Gastrocnemius medialis (tissue), 4 donors: ENCODE measurements around the gene TARBP2. TPM values are rescaled to one million over a fixed set of nuclear protein-coding genes. Genes with fewer than 3 reads are reported as not detected.

Experiments
- ATAC-seq, 2 donors: fragments of 150-250 bp; one replicate each; pipeline ENCODE4 v1.9.1; 2016
- DNase-seq, 2 donors: peaks; one replicate each; pipeline ENCODE4 v3.0.0-alpha.2; 2019
- H3K27ac ChIP-seq, 4 donors: fragments of 200-600 bp; sonication (generic); 1 replicate in 1 of 4; 2 replicates in 3 of 4; pipeline ENCODE4 v1.5.1; 2016 to 2018; ENCODE audit warnings: mild to moderate bottlenecking in 2 of 4, moderate library complexity in 1 of 4
- H3K27me3 ChIP-seq, 3 donors: fragments of 200-600 bp; sonication (generic) in 2 of 3; 1 replicate in 1 of 3; 2 replicates in 2 of 3; pipeline versions ENCODE4 v1.5.1 to v1.6.0; 2016 to 2019; ENCODE audit warnings: mild to moderate bottlenecking in 1 of 3, moderate library complexity in 1 of 3
- H3K36me3 ChIP-seq, 2 donors: fragments of 200-600 bp; sonication (generic) in 1 of 2; one replicate each; pipeline ENCODE4 v1.5.1; 2017 to 2018
- H3K4me1 ChIP-seq, 2 donors: fragments of 200-600 bp; sonication (generic) in 1 of 2; one replicate each; pipeline ENCODE4 v1.5.1; 2016 to 2017; ENCODE audit warnings: mild to moderate bottlenecking in 2 of 2
- H3K4me3 ChIP-seq, 4 donors: fragments of 200-600 bp; sonication (generic) in 3 of 4; 1 replicate in 1 of 4; 2 replicates in 3 of 4; pipeline ENCODE4 v1.5.1; 2016 to 2019; ENCODE audit warnings: mild to moderate bottlenecking in 2 of 4
- H3K9me3 ChIP-seq, 3 donors: fragments of 200-600 bp; sonication (generic) in 2 of 3; 1 replicate in 1 of 3; 2 replicates in 2 of 3; pipeline ENCODE4 v1.5.1; 2016 to 2019
- CTCF ChIP-seq, 5 experiments: fragments of 450-650 bp in 3 of 5; fragments of 200-600 bp in 2 of 5; sonication (generic) in 2 of 5; IDR thresholded peaks in 4 of 5; conservative IDR thresholded peaks in 1 of 5; 1 replicate in 4 of 5; 2 replicates in 1 of 5; pipeline ENCODE4 v1.5.1; 2016 to 2019; ENCODE audit warnings: antibody characterized with exemption in 5 of 5, mild to moderate bottlenecking in 3 of 5, moderate library complexity in 3 of 5
- POLR2A ChIP-seq, 2 donors: fragments of 450-650 bp; IDR thresholded peaks; one replicate each; pipeline ENCODE4 v1.6.1; 2017; ENCODE audit warnings: antibody characterized with exemption in 2 of 2, mild to moderate bottlenecking in 2 of 2, moderate library complexity in 2 of 2
- in situ Hi-C, 4 donors: fragments of 200-750 bp; cut with MboI; loops; one replicate each; pipeline versions ENCODE4 v1.15.0 to v1.8.0; 2017; ENCODE audit warnings: low sequenced_read_pairs in 4 of 4
- intact Hi-C: fragments of 100-400 bp; cut with DNase I; formaldehyde crosslinking; loops from one replicate; pipeline ENCODE4 v1.15.1; 2023; ENCODE audit warnings: low total_unique reads
- total RNA-seq, 4 donors: library from RNA; depleted of rRNA; stranded (reverse); fragments of >200 nt; gene quantifications; one replicate each; pipeline versions ENCODE4 v1.1.0 to v1.2.3, GENCODE V29; 2016

The TARBP2 gene
- total RNA-seq, 4 donors from 2014 or later, result 6.8 to 17.4 (median 11.6) TPM

DNA sequence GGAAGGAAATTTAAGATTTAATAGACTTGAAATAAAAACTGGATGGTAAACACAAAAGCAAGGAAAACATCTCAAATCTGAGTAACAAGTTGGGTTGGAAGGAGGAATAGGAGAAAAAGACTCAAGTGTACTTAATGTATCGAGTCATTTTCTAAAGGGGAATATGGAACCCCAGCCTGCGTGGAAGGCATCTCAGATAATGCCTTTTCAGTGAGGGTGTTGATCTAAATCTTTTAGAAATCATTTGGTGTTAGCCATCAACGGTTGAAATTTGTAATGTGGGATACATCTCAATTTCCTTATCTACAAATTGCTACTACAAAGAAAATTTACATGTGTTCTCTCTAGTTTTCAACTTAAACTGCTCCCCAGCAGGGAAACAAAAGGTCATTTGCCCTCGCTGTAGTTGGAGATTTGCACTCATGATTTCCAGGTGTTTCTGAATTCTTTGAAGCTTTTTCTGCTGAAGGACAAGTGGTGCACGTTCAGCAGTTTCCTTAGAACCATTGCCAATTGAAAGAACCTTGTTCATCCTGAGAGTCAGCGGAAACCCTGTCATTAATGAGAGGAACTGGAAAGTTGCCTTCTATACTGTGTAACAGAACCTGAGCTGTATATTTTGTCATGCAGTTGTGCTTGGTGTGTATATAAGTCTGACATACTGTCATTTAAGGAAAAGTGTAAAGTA lies 47.0 kb upstream of the TARBP2 start:
- intact Hi-C loops (loop anchor here (2.0 to 10.0 kb wide), 3 partner anchors 25 to 399 kb away; partner anchors contain the start of gene TNS2), in situ Hi-C loops (no loop called here)
- Histone ChIP-seq H3K27ac (peak overlapping the region; percentile 92 to 98 (median 98)), H3K9me3 (no peaks in the 10 kb centered on the region), H3K36me3 (peaks cover 3 to 53% of the 10 kb centered on the region in 2 donors), H3K4me1 (peaks cover 31 to 33% of the 10 kb centered on the region in 2 donors), H3K4me3 (peak overlapping the region in 3 of 4 donors; percentile 73 to 83 (median 77)), H3K27me3 (no peaks in the 10 kb centered on the region)
- no peak for ATAC-seq
- no peak for DNase-seq
- no peak for TF ChIP-seq POLR2A (IDR thresholded peaks at IDR 0.05)
- no peak for TF ChIP-seq CTCF (IDR thresholded peaks at IDR 0.05 in 4 of 5, conservative IDR thresholded peaks at IDR 0.05 in 1 of 5)

DNA sequence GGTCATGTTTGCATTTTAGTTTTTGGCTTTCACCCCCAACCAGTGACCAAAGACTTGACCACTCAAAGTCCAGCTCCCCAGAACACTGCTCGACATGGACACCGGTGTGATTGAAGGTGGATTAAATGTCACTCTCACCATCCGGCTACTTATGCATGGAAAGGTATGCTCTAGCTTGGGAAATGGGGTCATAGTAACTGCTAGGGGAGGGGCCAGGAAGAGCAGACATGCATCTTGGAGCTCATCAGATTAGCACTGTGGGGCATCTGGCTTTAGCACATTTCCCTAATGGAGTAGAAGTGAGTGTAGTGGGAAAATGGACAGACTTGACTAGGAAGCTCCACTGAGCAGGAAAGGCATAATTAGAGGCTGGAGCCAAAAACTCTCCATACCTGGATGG lies 46.4 kb upstream of the TARBP2 start:
- Histone ChIP-seq H3K27ac (peak overlapping the region; percentile 92 to 98 (median 98)), H3K9me3 (no peaks in the 10 kb centered on the region), H3K4me1 (peaks cover 33 to 36% of the 10 kb centered on the region in 2 donors), H3K4me3 (no peak overlapping the region), H3K36me3 (peaks cover 3 to 59% of the 10 kb centered on the region in 2 donors), H3K27me3 (no peaks in the 10 kb centered on the region)
- TF ChIP-seq CTCF (IDR thresholded peaks at IDR 0.05 in 4 of 5, conservative IDR thresholded peaks at IDR 0.05 in 1 of 5), result no peak
- TF ChIP-seq POLR2A (IDR thresholded peaks at IDR 0.05), result no peak
- DNase-seq (no peak), ATAC-seq (no peak)
- intact Hi-C loops (loop anchor here (10.0 kb wide), 1 partner anchor 400 kb away; the partner anchor contains the start of gene TNS2), in situ Hi-C loops (no loop called here)

GRCh38 chr12:53456654-53457366 lies 44.3 kb upstream of the TARBP2 start:
- TF ChIP-seq POLR2A (IDR thresholded peaks at IDR 0.05), result no peak
- Histone ChIP-seq H3K4me3 (no peak overlapping the region), H3K9me3 (no peaks in the 10 kb centered on the region), H3K27me3 (no peaks in the 10 kb centered on the region), H3K4me1 (peaks cover 50 to 53% of the 10 kb centered on the region in 2 donors), H3K27ac (peak overlapping the region in 2 of 4 donors; percentile 26 to 75), H3K36me3 (peaks cover 3 to 80% of the 10 kb centered on the region in 2 donors)
- DNase-seq (no peak), ATAC-seq (no peak)
- intact Hi-C loops, result loop anchor here (10.0 kb wide), 1 partner anchor 402 kb away; the partner anchor contains the start of gene TNS2
- in situ Hi-C loops, result no loop called here

DNA sequence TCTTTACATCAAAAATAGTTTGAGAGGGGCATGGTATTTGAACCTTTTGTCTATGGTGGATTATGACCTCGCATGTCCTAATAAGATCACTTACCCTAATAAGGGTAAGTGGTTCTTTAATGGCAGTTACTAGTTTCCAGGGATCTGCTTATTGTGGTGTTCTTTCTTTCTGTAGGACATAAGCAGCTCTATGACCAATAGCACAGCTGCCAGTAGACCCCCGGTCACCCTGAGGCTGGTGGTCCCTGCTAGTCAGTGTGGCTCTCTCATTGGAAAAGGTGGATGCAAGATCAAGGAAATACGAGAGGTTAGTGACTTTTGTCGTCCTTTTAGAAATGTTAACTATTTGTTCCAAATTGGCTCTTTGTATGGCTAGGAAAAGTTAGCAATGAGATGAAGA lies 42.0 kb upstream of the TARBP2 start:
- no peak for DNase-seq
- no peak for ATAC-seq
- Histone ChIP-seq H3K4me1 (peaks cover 61 to 63% of the 10 kb centered on the region in 2 donors), H3K9me3 (no peaks in the 10 kb centered on the region), H3K36me3 (peaks cover 3 to 100% of the 10 kb centered on the region in 2 donors), H3K4me3 (no peak overlapping the region), H3K27me3 (no peaks in the 10 kb centered on the region), H3K27ac (peak overlapping the region in 3 of 4 donors; percentile 19 to 84 (median 75))
- intact Hi-C loops (loop anchor here (10.0 kb wide), 1 partner anchor 404 kb away; the partner anchor contains the start of gene TNS2), in situ Hi-C loops (no loop called here)
- no peak for TF ChIP-seq CTCF (IDR thresholded peaks at IDR 0.05 in 4 of 5, conservative IDR thresholded peaks at IDR 0.05 in 1 of 5)
- TF ChIP-seq POLR2A (IDR thresholded peaks at IDR 0.05), result no peak

DNA sequence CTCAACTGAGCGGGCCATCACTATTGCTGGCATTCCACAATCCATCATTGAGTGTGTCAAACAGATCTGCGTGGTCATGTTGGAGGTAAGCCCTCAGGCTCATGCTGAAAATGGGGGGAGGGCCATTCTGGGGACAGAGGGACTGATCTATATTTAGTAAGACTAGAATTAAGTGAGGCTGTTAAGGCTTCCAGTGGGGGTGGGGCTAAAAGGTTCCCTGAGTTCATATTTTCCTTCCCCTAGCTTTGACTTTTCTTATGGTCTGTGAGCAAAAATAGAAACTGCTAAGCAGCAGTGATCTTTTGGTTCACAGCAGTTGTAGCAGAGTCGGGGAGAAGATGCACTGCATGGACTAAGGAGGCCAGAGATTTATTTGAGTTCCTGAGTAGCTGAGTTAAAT lies 40.0 kb upstream of the TARBP2 start:
- in situ Hi-C loops, result no loop called here
- DNase-seq (peak; percentile 59 to 87), ATAC-seq (peak; percentile 84 to 92)
- intact Hi-C loops, result no loop called here
- peaks cover 61 to 72% of the 10 kb centered on the region in 2 donors for H3K4me1 ChIP-seq
- peaks cover 3 to 100% of the 10 kb centered on the region in 2 donors for H3K36me3 ChIP-seq
- TF ChIP-seq POLR2A (IDR thresholded peaks at IDR 0.05) (peak; percentile 15 to 51), CTCF (IDR thresholded peaks at IDR 0.05 in 4 of 5, conservative IDR thresholded peaks at IDR 0.05 in 1 of 5) (no peak)
- no peaks in the 10 kb centered on the region for H3K9me3 ChIP-seq
- H3K27me3 ChIP-seq, result no peaks in the 10 kb centered on the region
- H3K27ac ChIP-seq, result peak overlapping the region; percentile 71 to 84 (median 78)
- no peak overlapping the region for H3K4me3 ChIP-seq
